GF-D8 (cell line): ENCODE measurements around the gene STAB1.

ENCODE experiments used
- DNase-seq: peaks from one replicate; lab custom pipeline; 2025; lab: John Stamatoyannopoulos, UW

STAB1 gene

GRCh38 chr3:52458031-52458760 lies 36.9 kb upstream of the STAB1 start:
- no peak for DNase-seq

GRCh38 chr3:52458770-52459545 lies 36.2 kb upstream of the STAB1 start:
- no peak for DNase-seq

- no peak for DNase-seq
These were observed 33.3 kb upstream of the STAB1 start for GRCh38 chr3:52461874-52462273.

- DNase-seq, result no peak
These were observed 31.7 kb upstream of the STAB1 start for GRCh38 chr3:52463416-52463815.

- peak; percentile 30 for DNase-seq
These were observed 26.8 kb upstream of the STAB1 start for GRCh38 chr3:52468336-52468735.

GRCh38 chr3:52469001-52469400 lies 26.1 kb upstream of the STAB1 start:
- DNase-seq, result no peak

GRCh38 chr3:52470920-52471319 lies 24.2 kb upstream of the STAB1 start:
- no peak for DNase-seq

GRCh38 chr3:52471371-52472238 lies 23.5 kb upstream of the STAB1 start:
- DNase-seq, result peak; percentile 5

- no peak for DNase-seq
These were observed 22.7 kb upstream of the STAB1 start for GRCh38 chr3:52472239-52473000.

- no peak for DNase-seq
These were observed 22.1 kb upstream of the STAB1 start for GRCh38 chr3:52473026-52473425.

GRCh38 chr3:52477076-52477795 lies 17.9 kb upstream of the STAB1 start:
- DNase-seq, result no peak

GRCh38 chr3:52477796-52478095 lies 17.4 kb upstream of the STAB1 start:
- DNase-seq, result no peak

- DNase-seq, result no peak
These were observed 15.9 kb upstream of the STAB1 start for GRCh38 chr3:52479037-52479876.

GRCh38 chr3:52479877-52480575 lies 15.1 kb upstream of the STAB1 start:
- no peak for DNase-seq

- no peak for DNase-seq
These were observed 14.1 kb upstream of the STAB1 start for GRCh38 chr3:52480768-52481715.

GRCh38 chr3:52481819-52482521 lies 13.2 kb upstream of the STAB1 start:
- DNase-seq, result no peak

- DNase-seq, result no peak
These were observed 12.1 kb upstream of the STAB1 start for GRCh38 chr3:52483081-52483480.
